Type B pancreatic cell (in vitro differentiated cells): ENCODE measurements around the gene HLA-DOA. TPM values are rescaled to one million over a fixed set of nuclear protein-coding genes. Genes with fewer than 3 reads are reported as not detected.

ENCODE experiments used
- DNase-seq: peaks from one replicate; pipeline ENCODE4 v3.0.0; 2021; ENCODE audit warnings: mixed read lengths; ENCODE audit not compliant: unreplicated experiment; ENCODE audit errors: extremely low spot score
- H3K27ac Mint-ChIP-seq: 2 replicates; pipeline ENCODE4 v1.8.0; 2021; ENCODE audit warnings: mild to moderate bottlenecking, mixed read lengths
- H3K27me3 Mint-ChIP-seq: 2 replicates; pipeline ENCODE4 v1.8.0; 2021; ENCODE audit warnings: mixed read lengths
- H3K36me3 Mint-ChIP-seq: 2 replicates; pipeline ENCODE4 v1.8.0; 2021; ENCODE audit warnings: mixed read lengths
- H3K4me1 Mint-ChIP-seq: one replicate; pipeline ENCODE4 v1.8.0; 2021; ENCODE audit warnings: mixed read lengths; ENCODE audit not compliant: unreplicated experiment
- H3K4me3 Mint-ChIP-seq: 2 replicates; pipeline ENCODE4 v1.8.0; 2021; ENCODE audit warnings: mild to moderate bottlenecking, mixed read lengths
- H3K9me3 Mint-ChIP-seq: 2 replicates; pipeline ENCODE4 v1.8.0; 2021; ENCODE audit warnings: mixed read lengths
- total RNA-seq: library from RNA; stranded (reverse); gene quantifications from 2 replicates; pipeline ENCODE4 v1.2.1, GENCODE V29; 2021; ENCODE audit warnings: low replicate concordance
- TF ChIP-seq, protein P1 (sequence below): fragments of 200-600 bp; sonication (generic); conservative IDR thresholded peaks from 2 replicates; pipeline ENCODE4 v1.5.0; 2021; ENCODE audit warnings: antibody characterized with exemption, mild to moderate bottlenecking

Gene HLA-DOA
- total RNA-seq, 1 donor from 2014 or later = 2.5 TPM

DNA sequence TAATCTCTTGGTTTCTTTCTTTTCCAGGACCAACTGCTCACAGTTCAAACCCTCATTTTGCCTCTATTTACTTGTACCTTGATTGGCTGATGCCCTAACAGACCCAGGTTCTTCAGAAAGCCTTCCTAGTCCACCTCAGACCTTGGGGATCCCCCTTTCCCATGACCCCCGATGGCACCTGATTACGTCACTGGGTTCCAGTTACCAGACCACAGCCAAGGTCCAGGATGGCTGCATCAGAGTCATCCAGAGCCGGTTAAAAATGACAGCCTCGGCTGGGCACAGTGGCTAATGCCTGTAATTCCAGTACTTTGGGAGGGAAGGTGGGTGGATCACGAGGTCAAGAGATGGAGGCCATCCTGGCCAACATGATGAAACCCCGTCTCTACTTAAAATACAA is 4.5 kb downstream of the HLA-DOA start:
- no peak overlapping the region for H3K4me3 Mint-ChIP-seq
- no peaks in the 10 kb centered on the region for H3K9me3 Mint-ChIP-seq
- DNase-seq = no peak
- peaks cover 9% of the 10 kb centered on the region for H3K4me1 Mint-ChIP-seq
- H3K27me3 Mint-ChIP-seq = peaks cover 54% of the 10 kb centered on the region
- no peaks in the 10 kb centered on the region for H3K36me3 Mint-ChIP-seq
- TF ChIP-seq, protein P1, sequence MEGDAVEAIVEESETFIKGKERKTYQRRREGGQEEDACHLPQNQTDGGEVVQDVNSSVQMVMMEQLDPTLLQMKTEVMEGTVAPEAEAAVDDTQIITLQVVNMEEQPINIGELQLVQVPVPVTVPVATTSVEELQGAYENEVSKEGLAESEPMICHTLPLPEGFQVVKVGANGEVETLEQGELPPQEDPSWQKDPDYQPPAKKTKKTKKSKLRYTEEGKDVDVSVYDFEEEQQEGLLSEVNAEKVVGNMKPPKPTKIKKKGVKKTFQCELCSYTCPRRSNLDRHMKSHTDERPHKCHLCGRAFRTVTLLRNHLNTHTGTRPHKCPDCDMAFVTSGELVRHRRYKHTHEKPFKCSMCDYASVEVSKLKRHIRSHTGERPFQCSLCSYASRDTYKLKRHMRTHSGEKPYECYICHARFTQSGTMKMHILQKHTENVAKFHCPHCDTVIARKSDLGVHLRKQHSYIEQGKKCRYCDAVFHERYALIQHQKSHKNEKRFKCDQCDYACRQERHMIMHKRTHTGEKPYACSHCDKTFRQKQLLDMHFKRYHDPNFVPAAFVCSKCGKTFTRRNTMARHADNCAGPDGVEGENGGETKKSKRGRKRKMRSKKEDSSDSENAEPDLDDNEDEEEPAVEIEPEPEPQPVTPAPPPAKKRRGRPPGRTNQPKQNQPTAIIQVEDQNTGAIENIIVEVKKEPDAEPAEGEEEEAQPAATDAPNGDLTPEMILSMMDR = no peak
- H3K27ac Mint-ChIP-seq = no peak overlapping the region

DNA sequence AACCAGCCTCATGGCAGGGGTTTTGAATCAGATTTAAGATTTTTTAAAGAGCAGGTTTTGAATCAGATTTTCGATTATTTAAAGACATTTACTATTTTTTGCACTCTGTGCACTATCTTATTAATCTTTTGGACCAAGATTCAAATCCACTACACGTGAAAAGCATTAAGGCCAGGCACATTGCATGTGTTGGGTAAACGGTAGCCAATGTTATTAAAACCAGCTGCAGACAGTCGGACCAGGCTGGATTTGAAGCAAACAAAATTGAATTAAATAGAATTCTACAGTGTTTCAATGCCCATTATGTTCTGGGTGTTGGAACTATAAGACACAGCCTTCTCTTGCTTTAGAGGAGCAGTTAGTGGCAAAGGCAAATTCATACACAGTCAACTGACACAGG is 7.7 kb downstream of the HLA-DOA start:
- Mint-ChIP-seq H3K9me3 (no peaks in the 10 kb centered on the region), H3K27ac (no peak overlapping the region), H3K4me3 (no peak overlapping the region), H3K4me1 (no peaks in the 10 kb centered on the region), H3K27me3 (peaks cover 46% of the 10 kb centered on the region), H3K36me3 (no peaks in the 10 kb centered on the region)
- DNase-seq = no peak
- TF ChIP-seq, protein P1 = no peak

DNA sequence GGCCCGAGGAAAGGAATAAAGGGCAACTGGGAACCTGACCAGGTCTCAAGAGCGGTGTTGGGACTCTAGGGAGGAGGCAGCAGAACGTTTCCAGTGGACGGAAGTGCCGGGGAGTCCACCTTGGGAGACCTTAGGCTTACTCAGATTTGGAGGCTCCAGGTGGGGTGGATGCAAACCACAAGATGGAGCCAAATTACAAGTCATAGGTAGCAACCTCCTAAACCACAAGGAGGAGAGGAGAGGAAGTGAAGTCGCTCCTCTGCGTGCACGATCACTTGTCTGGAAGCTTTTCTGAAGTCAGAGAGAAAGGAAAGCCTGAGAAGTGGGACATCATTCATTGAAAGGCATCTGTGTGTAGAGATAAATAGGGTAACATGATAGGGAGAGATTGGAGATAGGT is 9.3 kb downstream of the HLA-DOA start:
- H3K4me1 Mint-ChIP-seq = no peaks in the 10 kb centered on the region
- no peak overlapping the region for H3K27ac Mint-ChIP-seq
- TF ChIP-seq, protein P1 = peak; percentile 35
- H3K27me3 Mint-ChIP-seq = peaks cover 55% of the 10 kb centered on the region
- H3K36me3 Mint-ChIP-seq = no peaks in the 10 kb centered on the region
- H3K9me3 Mint-ChIP-seq = no peaks in the 10 kb centered on the region
- H3K4me3 Mint-ChIP-seq = no peak overlapping the region
- no peak for DNase-seq

DNA sequence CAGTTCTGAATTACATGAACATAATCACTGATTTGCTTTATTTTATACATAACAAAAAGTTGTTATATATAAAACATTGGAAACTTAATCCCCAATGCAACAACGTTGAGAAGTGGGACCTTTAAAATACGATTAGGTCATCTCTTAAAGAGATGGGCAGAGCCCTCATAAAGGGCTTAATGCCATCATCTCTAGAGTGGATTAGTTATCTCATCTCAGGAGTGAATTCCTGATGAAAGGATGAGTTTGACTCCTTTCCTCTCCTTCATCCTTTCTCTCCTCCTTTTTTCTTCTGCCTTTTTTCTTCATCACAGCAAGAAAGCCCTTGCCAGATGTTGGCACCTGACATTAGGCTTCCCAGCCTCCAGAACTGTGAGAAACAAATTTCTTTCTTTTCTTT is 13.9 kb downstream of the HLA-DOA start:
- Mint-ChIP-seq H3K27me3 (peaks cover 40% of the 10 kb centered on the region), H3K9me3 (no peaks in the 10 kb centered on the region)
- DNase-seq = no peak

DNA sequence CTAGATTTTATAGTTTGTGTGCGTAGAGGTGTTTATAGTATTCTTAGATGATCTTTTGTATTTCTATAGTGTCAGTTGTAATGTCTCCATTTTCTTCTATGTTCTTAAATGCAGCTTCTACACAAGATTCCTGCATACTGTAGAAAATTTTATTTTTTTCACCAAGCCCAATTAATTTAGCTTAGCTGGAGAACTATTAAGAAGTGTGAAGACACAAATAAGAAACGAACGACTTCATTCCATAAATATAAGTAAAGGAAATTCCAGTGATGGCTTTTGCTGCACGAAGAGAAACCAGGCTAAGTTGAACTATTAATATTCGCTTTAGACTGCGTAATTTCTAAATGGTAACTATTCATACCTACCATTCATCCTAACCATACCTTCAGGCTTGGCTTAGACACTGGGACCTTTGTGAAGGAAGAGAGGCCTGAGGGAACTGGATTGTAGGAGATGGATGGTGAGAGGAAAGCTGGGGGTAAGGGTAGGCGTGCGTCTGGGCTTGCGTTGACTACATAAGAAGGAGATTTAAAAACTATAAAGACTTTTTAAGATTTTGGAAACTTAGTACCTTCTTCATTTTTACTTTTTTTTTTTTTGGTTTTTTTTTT is 15.9 kb downstream of the HLA-DOA start:
- H3K9me3 Mint-ChIP-seq = no peaks in the 10 kb centered on the region
- H3K4me1 Mint-ChIP-seq = no peaks in the 10 kb centered on the region
- peaks cover 31% of the 10 kb centered on the region for H3K27me3 Mint-ChIP-seq
- H3K27ac Mint-ChIP-seq = no peak overlapping the region
- TF ChIP-seq, protein P1 = no peak
- no peaks in the 10 kb centered on the region for H3K36me3 Mint-ChIP-seq
- no peak for DNase-seq
- no peak overlapping the region for H3K4me3 Mint-ChIP-seq

More for the DNA sequence above, 13.9 kb downstream of the HLA-DOA start:
- Mint-ChIP-seq H3K36me3 (no peaks in the 10 kb centered on the region), H3K27ac (no peak overlapping the region), H3K4me1 (no peaks in the 10 kb centered on the region), H3K4me3 (no peak overlapping the region)
- TF ChIP-seq, protein P1 = no peak

DNA sequence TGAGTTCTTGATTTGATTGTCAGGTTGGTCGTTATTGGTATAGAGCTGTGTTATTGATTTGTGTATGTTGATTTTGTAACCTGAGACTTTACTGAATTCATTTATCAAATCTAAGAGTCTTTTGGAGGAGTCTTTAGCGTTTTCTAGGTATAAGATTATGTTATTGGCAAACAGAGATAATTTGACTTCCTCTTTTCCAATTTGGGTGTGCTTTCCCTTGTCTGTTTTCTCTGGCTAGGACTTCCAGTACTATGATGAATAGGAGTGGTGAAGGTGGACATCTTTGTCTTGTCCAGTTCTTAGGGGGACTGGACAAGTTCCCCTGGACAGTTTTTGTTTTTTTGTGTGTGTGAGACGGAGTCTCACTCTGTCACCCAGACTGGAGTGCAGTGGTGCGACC is 17.4 kb downstream of the HLA-DOA start:
- TF ChIP-seq, protein P1 = no peak
- H3K9me3 Mint-ChIP-seq = no peaks in the 10 kb centered on the region
- H3K27ac Mint-ChIP-seq = no peak overlapping the region
- no peak for DNase-seq
- no peaks in the 10 kb centered on the region for H3K4me1 Mint-ChIP-seq
- H3K36me3 Mint-ChIP-seq = no peaks in the 10 kb centered on the region
- peaks cover 37% of the 10 kb centered on the region for H3K27me3 Mint-ChIP-seq
- H3K4me3 Mint-ChIP-seq = no peak overlapping the region
